H9 (cell line): ENCODE measurements around the gene ATP6V1B1. TPM values are rescaled to one million over a fixed set of nuclear protein-coding genes. Genes with fewer than 3 reads are reported as not detected.

Source experiments
- DNase-seq: peaks from one replicate; pipeline ENCODE4 v3.0.0-alpha.2; 2017
- H2AFZ ChIP-seq: one replicate; pipeline ENCODE4 v1.6.1; 2013; ENCODE audit warnings: mild to moderate bottlenecking, low read length, control low read depth, moderate library complexity
- H2AK5ac ChIP-seq: 2 replicates; pipeline ENCODE4 v1.6.1; 2013; ENCODE audit warnings: low read length, control low read depth, mixed read lengths; ENCODE audit not compliant: insufficient read length
- H2BK120ac ChIP-seq: one replicate; pipeline ENCODE4 v1.6.1; 2013; ENCODE audit warnings: low read depth, mild to moderate bottlenecking, low read length, control low read depth, inconsistent platforms; ENCODE audit not compliant: poor library complexity, severe bottlenecking
- H2BK12ac ChIP-seq: 2 replicates; pipeline ENCODE4 v1.6.1; 2013; ENCODE audit warnings: low read length, control low read depth, mixed read lengths, low read depth; ENCODE audit not compliant: insufficient read length
- H2BK15ac ChIP-seq: 2 replicates; pipeline ENCODE4 v1.6.1; 2013; ENCODE audit warnings: low read depth, low read length, control low read depth
- H2BK20ac ChIP-seq: one replicate; pipeline ENCODE4 v1.6.1; 2013; ENCODE audit warnings: low read depth, mild to moderate bottlenecking, low read length, control low read depth, inconsistent platforms; ENCODE audit not compliant: poor library complexity, severe bottlenecking
- H2BK5ac ChIP-seq: 2 replicates; pipeline ENCODE4 v1.6.1; 2013; ENCODE audit warnings: low read length, control low read depth, mixed read lengths; ENCODE audit not compliant: insufficient read length
- H3K14ac ChIP-seq: 2 replicates; pipeline ENCODE4 v1.6.1; 2013; ENCODE audit warnings: low read length, control low read depth; ENCODE audit not compliant: insufficient read depth
- H3K18ac ChIP-seq: 2 replicates; pipeline ENCODE4 v1.6.1; 2013; ENCODE audit warnings: low read depth, mild to moderate bottlenecking, mixed read lengths, low read length, control low read depth; ENCODE audit not compliant: insufficient read length
- H3K23ac ChIP-seq: 2 replicates; pipeline ENCODE4 v1.6.1; 2013; ENCODE audit warnings: low read length, control low read depth, mixed read lengths, low read depth; ENCODE audit not compliant: insufficient read length
- H3K23me2 ChIP-seq: 2 replicates; pipeline ENCODE4 v1.6.1; 2013; ENCODE audit warnings: low read depth, mild to moderate bottlenecking, mixed read lengths, low read length, control low read depth; ENCODE audit not compliant: insufficient read length, poor library complexity, severe bottlenecking
- H3K27ac ChIP-seq: 2 replicates; pipeline ENCODE4 v1.5.1; 2013; ENCODE audit warnings: low read length, control low read depth, mixed read lengths, low read depth; ENCODE audit not compliant: insufficient read length
- H3K27me3 ChIP-seq: 2 replicates; pipeline ENCODE4 v1.6.1; 2013; ENCODE audit warnings: low read length, control low read depth, inconsistent platforms; ENCODE audit not compliant: insufficient read depth
- H3K4ac ChIP-seq: 2 replicates; pipeline ENCODE4 v1.6.1; 2013; ENCODE audit warnings: low read depth, mild to moderate bottlenecking, control low read depth, inconsistent platforms, low read length, moderate library complexity
- H3K4me1 ChIP-seq: 2 replicates; pipeline ENCODE4 v1.6.1; 2013; ENCODE audit warnings: low read length, control low read depth, inconsistent platforms; ENCODE audit not compliant: insufficient read depth
- H3K4me2 ChIP-seq: 2 replicates; pipeline ENCODE4 v1.6.1; 2013; ENCODE audit warnings: low read length, control low read depth, mixed read lengths; ENCODE audit not compliant: insufficient read length, insufficient read depth
- H3K56ac ChIP-seq: 2 replicates; pipeline ENCODE4 v1.6.1; 2013; ENCODE audit warnings: low read depth, mild to moderate bottlenecking, mixed read lengths, low read length, control low read depth; ENCODE audit not compliant: insufficient read length
- H3K79me1 ChIP-seq: 2 replicates; pipeline ENCODE4 v1.6.1; 2013; ENCODE audit warnings: low read depth, mild to moderate bottlenecking, moderate library complexity, low read length, control low read depth, inconsistent platforms; ENCODE audit not compliant: insufficient read depth, poor library complexity, severe bottlenecking
- H3K79me2 ChIP-seq: 2 replicates; pipeline ENCODE4 v1.6.1; 2013; ENCODE audit warnings: low read length, control low read depth, inconsistent platforms; ENCODE audit not compliant: insufficient read depth
- H3K9ac ChIP-seq: 2 replicates; pipeline ENCODE4 v1.6.1; 2013; ENCODE audit warnings: low read length, control low read depth, mixed read lengths; ENCODE audit not compliant: insufficient read length; ENCODE audit errors: extremely low read depth
- H3K9me3 ChIP-seq: one replicate; pipeline ENCODE4 v1.6.1; 2013; ENCODE audit warnings: low read depth, low read length, inconsistent platforms; ENCODE audit not compliant: control insufficient read depth
- H3T11ph ChIP-seq: one replicate; pipeline ENCODE4 v1.6.1; 2013; ENCODE audit warnings: mild to moderate bottlenecking, low read length, control low read depth, inconsistent platforms
- H4K20me1 ChIP-seq: one replicate; pipeline ENCODE4 v1.6.1; 2013; ENCODE audit not compliant: control insufficient read depth, insufficient read length, insufficient read depth
- H4K5ac ChIP-seq: 2 replicates; pipeline ENCODE4 v1.6.1; 2013; ENCODE audit warnings: low read depth, mild to moderate bottlenecking, mixed read lengths, low read length, control low read depth; ENCODE audit not compliant: insufficient read length
- H4K8ac ChIP-seq: replicated peaks from 2 replicates; pipeline ENCODE4 v1.6.1; 2013; ENCODE audit warnings: low read length, control low read depth, mixed read lengths, low read depth; ENCODE audit not compliant: insufficient read length
- H4K91ac ChIP-seq: 2 replicates; pipeline ENCODE4 v1.6.1; 2013; ENCODE audit warnings: low read depth, mild to moderate bottlenecking, moderate library complexity, mixed read lengths, low read length, control low read depth; ENCODE audit not compliant: insufficient read length
- H3K27ac Mint-ChIP-seq, 3 experiments: 2 replicates in 2 of 3; 3 replicates in 1 of 3; pipeline ENCODE4 v1.8.0; 2020 to 2021; ENCODE audit warnings: mixed read lengths in 3 of 3, mild to moderate bottlenecking in 1 of 3, moderate library complexity in 1 of 3
- H3K27me3 Mint-ChIP-seq: 2 replicates; pipeline ENCODE4 v1.8.0; 2021; ENCODE audit warnings: low read depth, mild to moderate bottlenecking, moderate library complexity, mixed read lengths
- H3K36me3 Mint-ChIP-seq, 3 experiments: 2 replicates in 2 of 3; 3 replicates in 1 of 3; pipeline ENCODE4 v1.8.0; 2020 to 2021; ENCODE audit warnings: low read depth in 3 of 3, mixed read lengths in 3 of 3; ENCODE audit not compliant: insufficient read depth in 1 of 3
- H3K4me1 Mint-ChIP-seq, 2 experiments: 2 replicates each; pipeline ENCODE4 v1.8.0; 2020; ENCODE audit warnings: mixed read lengths in 2 of 2
- H3K4me3 Mint-ChIP-seq, 2 experiments: 2 replicates in 1 of 2; 3 replicates in 1 of 2; pipeline ENCODE4 v1.8.0; 2020 to 2021; ENCODE audit warnings: mild to moderate bottlenecking in 2 of 2, mixed read lengths in 2 of 2, moderate library complexity in 1 of 2
- H3K9me3 Mint-ChIP-seq, 2 experiments: 2 replicates in 1 of 2; 3 replicates in 1 of 2; pipeline ENCODE4 v1.8.0; 2020; ENCODE audit warnings: mild to moderate bottlenecking in 2 of 2, mixed read lengths in 2 of 2, moderate library complexity in 1 of 2
- CTCF ChIP-seq: fragments of 200-600 bp; sonication (generic); conservative IDR thresholded peaks from 3 replicates; pipeline ENCODE4 v1.8.0; 2021; ENCODE audit warnings: antibody characterized with exemption, mild to moderate bottlenecking
- WGBS: extraction: QIAGEN DNeasy Blood & Tissue Kit; methylation state at CpG from one replicate; pipeline ENCODE4 v1.1.7; 2013; ENCODE audit warnings: missing lambda C conversion rate, low lambda C conversion rate, mixed read lengths; ENCODE audit not compliant: insufficient read length; ENCODE audit errors: extremely low coverage; 5-methylcytosine and 5-hydroxymethylcytosine counted together
- total RNA-seq: library from RNA; stranded (reverse); gene quantifications from 2 replicates; pipeline ENCODE4 v1.2.1, GENCODE V29; 2021

The ATP6V1B1 gene
- total RNA-seq, 1 experiment from 2014 or later, result not detected

GRCh38 chr2:70975237-70975636, 39.5 kb downstream of the ATP6V1B1 start:
- Histone ChIP-seq H2AK5ac (no peak overlapping the region), H4K8ac (no peak overlapping the region), H3K23me2 (peaks cover 7% of the 10 kb centered on the region), H2BK20ac (no peak overlapping the region), H2BK12ac (no peak overlapping the region), H3K27me3 (peaks cover 2% of the 10 kb centered on the region; the same call in 1 of the 2 replicates), H3K4me1 (no peaks in the 10 kb centered on the region), H3K79me2 (no peaks in the 10 kb centered on the region), H2AFZ (no peak overlapping the region), H3K27ac (no peak overlapping the region), H4K91ac (no peak overlapping the region), H3K9ac (no peak overlapping the region), H3K14ac (no peak overlapping the region), H4K20me1 (no peaks in the 10 kb centered on the region), H3K56ac (no peak overlapping the region), H3K23ac (no peak overlapping the region), H3K18ac (no peak overlapping the region), H3K9me3 (no peaks in the 10 kb centered on the region), H3K4me2 (no peak overlapping the region), H3T11ph (no peak overlapping the region), H2BK5ac (no peak overlapping the region), H2BK15ac (no peak overlapping the region), H4K5ac (no peak overlapping the region), H3K4ac (no peak overlapping the region), H2BK120ac (no peak overlapping the region), H3K79me1 (no peaks in the 10 kb centered on the region)
- Mint-ChIP-seq H3K4me3 (no peak overlapping the region), H3K36me3 (no peaks in the 10 kb centered on the region), H3K9me3 (no peaks in the 10 kb centered on the region), H3K27me3 (peaks cover 74% of the 10 kb centered on the region), H3K4me1 (peaks cover 12 to 14% of the 10 kb centered on the region in 2 experiments), H3K27ac (no peak overlapping the region)
- TF ChIP-seq CTCF, result no peak
- no CpG with 5 or more reads among the region's 2 CpGs for WGBS
- DNase-seq, result no peak
